Keratinocyte (primary cell): ENCODE data around the gene NHLH2. TPM values are rescaled to one million over a fixed set of nuclear protein-coding genes. Genes with fewer than 3 reads are reported as not detected.

Source experiments
- DNase-seq: peaks from one replicate; pipeline ENCODE4 v3.0.0-alpha.2; 2011; ENCODE audit warnings: low read depth, missing footprints, low spot score
- FAIRE-seq: peaks from 2 replicates; lab custom pipeline; 2011; peaks lifted over from hg19 to GRCh38; lab: Jason Lieb, UNC
- H2AFZ ChIP-seq: 2 replicates; pipeline ENCODE4 v1.6.0; 2012; ENCODE audit warnings: low read length, control low read depth, inconsistent platforms; ENCODE audit not compliant: control insufficient read depth
- H3K27ac ChIP-seq: 2 replicates; pipeline ENCODE4 v1.5.1; 2011; ENCODE audit warnings: low read length; ENCODE audit not compliant: control insufficient read depth, insufficient read depth
- H3K27me3 ChIP-seq: 3 replicates; pipeline ENCODE4 v1.6.0; 2011; ENCODE audit warnings: low read length; ENCODE audit not compliant: control insufficient read depth, insufficient read depth; ENCODE audit errors: extremely low read depth
- H3K36me3 ChIP-seq, 2 experiments: 2 replicates in 1 of 2; 3 replicates in 1 of 2; pipeline ENCODE4 v1.5.1; 2011; ENCODE audit warnings: low read length in 2 of 2, mild to moderate bottlenecking in 1 of 2; ENCODE audit not compliant: control insufficient read depth in 2 of 2, insufficient read depth in 2 of 2; ENCODE audit errors: extremely low read depth in 1 of 2
- H3K4me1 ChIP-seq: 3 replicates; pipeline ENCODE4 v1.5.1; 2011; ENCODE audit warnings: low read length; ENCODE audit not compliant: control insufficient read depth, insufficient read depth; ENCODE audit errors: extremely low read depth
- H3K4me2 ChIP-seq: 3 replicates; pipeline ENCODE4 v1.6.0; 2011; ENCODE audit warnings: low read depth, low read length; ENCODE audit not compliant: control insufficient read depth, insufficient read depth; ENCODE audit errors: extremely low read depth
- H3K4me3 ChIP-seq, 3 experiments: fragments of 200-600 bp in 1 of 3; sonication (generic) in 1 of 3; 2 replicates in 2 of 3; 3 replicates in 1 of 3; pipeline ENCODE4 v1.5.1; 2011 to 2016; ENCODE audit warnings: low read length in 3 of 3, mild to moderate bottlenecking in 3 of 3, control low read depth in 2 of 3, inconsistent platforms in 1 of 3, low read depth in 1 of 3, mixed read lengths in 1 of 3, mixed run types in 1 of 3, moderate library complexity in 1 of 3; ENCODE audit not compliant: control insufficient read depth in 2 of 3, insufficient read depth in 2 of 3; ENCODE audit errors: extremely low read depth in 1 of 3
- H3K79me2 ChIP-seq: 2 replicates; pipeline ENCODE4 v1.6.0; 2012; ENCODE audit warnings: low read length; ENCODE audit not compliant: control insufficient read depth, insufficient read depth
- H3K9ac ChIP-seq: 3 replicates; pipeline ENCODE4 v1.6.0; 2011; ENCODE audit warnings: low read length; ENCODE audit not compliant: control insufficient read depth, insufficient read depth; ENCODE audit errors: extremely low read depth
- H3K9me1 ChIP-seq: 3 replicates; pipeline ENCODE4 v1.6.0; 2011; ENCODE audit warnings: low read length; ENCODE audit not compliant: control insufficient read depth, insufficient read depth; ENCODE audit errors: extremely low read depth
- H3K9me3 ChIP-seq: 2 replicates; pipeline ENCODE4 v1.5.1; 2012; ENCODE audit warnings: low read depth, low read length; ENCODE audit not compliant: control insufficient read depth
- H4K20me1 ChIP-seq: 3 replicates; pipeline ENCODE4 v1.6.0; 2011; ENCODE audit warnings: low read length; ENCODE audit not compliant: control insufficient read depth, insufficient read depth; ENCODE audit errors: extremely low read depth
- CTCF ChIP-seq, 3 experiments: IDR thresholded peaks in 1 of 3; conservative IDR thresholded peaks in 1 of 3; optimal IDR thresholded peaks in 1 of 3; 2 replicates in 2 of 3; 3 replicates in 1 of 3; pipeline versions ENCODE3 to v1.5.1; 2011; ENCODE audit warnings: low read length in 3 of 3, mild to moderate bottlenecking in 3 of 3, moderate library complexity in 2 of 3, control low read depth in 1 of 3, inconsistent platforms in 1 of 3; ENCODE audit not compliant: insufficient read depth in 2 of 3; ENCODE audit errors: extremely low read depth in 1 of 3
- EZH2 ChIP-seq: IDR thresholded peaks from one replicate; pipeline ENCODE4 v1.6.1; 2012; ENCODE audit warnings: inconsistent platforms, mild to moderate bottlenecking, low read length, moderate library complexity
- dilution Hi-C: fragments of 300-500 bp; cut with MboI; formaldehyde crosslinking; loops from one replicate; pipeline ENCODE4 v1.7.0; 2020; ENCODE audit warnings: low sequenced_read_pairs; ENCODE audit not compliant: extremely low pct_ligation_motif_present
- polyA plus RNA-seq, 5 experiments: library from polyadenylated mRNA; depleted of rRNA in 3 of 5; stranded (reverse) in 3 of 5; stranded (forward) in 1 of 5; unstranded in 1 of 5; fragments of >200 nt; gene quantifications; 1 replicate in 1 of 5; 2 replicates in 3 of 5; 3 replicates in 1 of 5; pipeline versions ENCODE4 v1.2.1 to v1.2.3, GENCODE V29; 2011 to 2012; ENCODE audit warnings: missing spikeins in 2 of 5, low read depth in 1 of 5, low replicate concordance in 1 of 5

NHLH2 gene
- polyA plus RNA-seq, 1 donor (not counting 4 experiments of a cell fraction or from before 2014, with no cell fraction given) = 0.21 TPM

- H3K36me3 ChIP-seq = no peaks in the 10 kb centered on the region
- dilution Hi-C loops = no loop called here
- no peak for DNase-seq
- H3K4me1 ChIP-seq = peaks cover 28% of the 10 kb centered on the region
- H3K79me2 ChIP-seq = no peaks in the 10 kb centered on the region
- no peaks in the 10 kb centered on the region for H3K9me3 ChIP-seq
- H3K9ac ChIP-seq = no peak overlapping the region
- FAIRE-seq = no peak
- no peak overlapping the region for H3K4me3 ChIP-seq
- H4K20me1 ChIP-seq = no peaks in the 10 kb centered on the region
- TF ChIP-seq EZH2 (no peak), CTCF (optimal IDR thresholded peaks at IDR 0.05 in 1 of 3, IDR thresholded peaks at IDR 0.05 in 1 of 3, conservative IDR thresholded peaks at IDR 0.05 in 1 of 3; ENCODE audit: extremely low read depth in 1 of 3, insufficient read depth in 2 of 3, low read length in 3 of 3) (no peak)
- H3K27ac ChIP-seq = no peak overlapping the region
- H3K4me2 ChIP-seq = no peak overlapping the region
- H3K9me1 ChIP-seq = no peaks in the 10 kb centered on the region
- no peak overlapping the region for H2AFZ ChIP-seq
- H3K27me3 ChIP-seq = no peaks in the 10 kb centered on the region
These were observed 43.4 kb downstream of the NHLH2 start for GRCh38 chr1:115797486-115797885.

GRCh38 chr1:115796897-115797296, 44.0 kb downstream of the NHLH2 start:
- TF ChIP-seq EZH2 = no peak
- TF ChIP-seq CTCF (optimal IDR thresholded peaks at IDR 0.05 in 1 of 3, IDR thresholded peaks at IDR 0.05 in 1 of 3, conservative IDR thresholded peaks at IDR 0.05 in 1 of 3; ENCODE audit: extremely low read depth in 1 of 3, insufficient read depth in 2 of 3, low read length in 3 of 3) = no peak
- Histone ChIP-seq H3K4me2 (no peak overlapping the region), H3K36me3 (no peaks in the 10 kb centered on the region), H3K9me1 (no peaks in the 10 kb centered on the region), H4K20me1 (no peaks in the 10 kb centered on the region), H3K9ac (no peak overlapping the region), H3K4me3 (no peak overlapping the region), H3K79me2 (no peaks in the 10 kb centered on the region), H3K27me3 (no peaks in the 10 kb centered on the region), H2AFZ (no peak overlapping the region), H3K9me3 (no peaks in the 10 kb centered on the region), H3K4me1 (peaks cover 34% of the 10 kb centered on the region), H3K27ac (no peak overlapping the region)
- no peak for DNase-seq
- FAIRE-seq = no peak
- dilution Hi-C loops = no loop called here
